Measurements from ENCODE around the gene MRI1.
"Not testable (repeated sequence)": the region's sequence is repeated elsewhere in the genome, so short reads cannot be mapped to it uniquely, and the experiment has no call there.

The MRI1 gene

GRCh38 chr19:13764101-13764807, at the start of gene MRI1:
Gene MRI1, plus strand, starts transcription at chr19:13764522. Its CDS starts 67 bp downstream, at chr19:13764589.
- DNase-seq, result peak; percentile 77

DNA sequence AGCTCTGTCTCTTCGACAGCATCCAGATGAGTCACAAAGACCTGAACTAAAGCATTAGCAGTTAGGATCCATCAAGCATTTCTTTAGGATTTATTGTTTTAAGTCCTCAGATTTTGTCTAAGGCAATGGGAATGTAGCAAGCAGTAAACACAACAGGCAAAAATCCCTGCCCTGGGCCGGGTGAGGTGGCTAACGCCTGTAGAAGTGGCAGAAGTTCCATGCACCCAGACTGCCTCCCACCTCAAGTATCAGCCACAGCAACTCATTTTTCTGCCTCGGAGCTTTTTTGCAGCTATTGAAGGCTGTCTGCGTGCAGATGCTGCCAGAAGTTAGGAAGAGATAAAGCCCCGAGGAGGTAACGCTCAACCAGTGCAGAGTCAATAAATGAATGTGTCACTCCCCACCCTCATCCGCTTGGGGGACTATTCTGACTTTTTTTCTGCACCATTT, 47.1 kb upstream of the MRI1 start:
- no peak for DNase-seq

DNA sequence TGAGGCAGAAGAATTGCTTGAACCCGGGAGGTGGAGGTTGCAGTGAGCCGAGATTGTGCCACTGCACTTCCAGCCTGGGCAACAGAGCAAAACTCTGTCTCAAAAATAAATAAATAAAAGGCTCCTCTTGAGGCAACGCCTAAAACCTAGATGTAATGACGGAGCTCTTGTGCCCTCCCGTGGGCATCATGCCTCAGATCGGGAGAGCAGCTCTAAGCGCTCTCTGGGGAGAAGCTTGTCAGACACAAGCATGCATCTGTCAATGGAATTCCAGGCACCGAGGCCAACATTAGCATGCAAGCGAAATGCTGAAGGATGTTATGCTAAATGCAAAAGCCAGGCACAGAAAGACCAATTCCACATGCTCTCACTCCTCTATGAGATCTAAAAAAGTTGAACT, 45.6 kb upstream of the MRI1 start:
- DNase-seq, result peak; percentile 56

GRCh38 chr19:13722146-13722545, 42.2 kb upstream of the MRI1 start:
- no peak for DNase-seq

GRCh38 chr19:13723206-13723605, 41.1 kb upstream of the MRI1 start:
- no peak for DNase-seq

- DNase-seq, result no peak
Measured at GRCh38 chr19:13726323-13726722, 38.0 kb upstream of the MRI1 start.

DNA sequence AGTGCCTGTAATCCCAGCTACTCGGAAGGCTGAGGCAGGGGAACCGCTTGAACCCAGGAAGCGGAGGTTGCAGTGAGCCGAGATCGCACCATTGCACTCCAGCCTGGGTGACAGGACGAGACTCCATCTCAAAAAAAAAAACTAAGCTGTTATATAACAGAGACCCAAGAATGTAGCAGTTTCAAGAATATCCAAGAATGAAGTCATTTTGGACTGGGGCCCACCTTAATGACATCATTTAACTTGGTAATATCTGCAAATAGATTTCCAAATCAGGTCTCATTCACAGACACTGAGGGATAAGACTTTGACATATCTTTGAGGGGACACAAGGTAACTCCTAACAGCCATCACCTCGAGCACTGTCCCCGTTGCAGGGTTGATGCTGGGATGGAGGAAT, 36.5 kb upstream of the MRI1 start:
- DNase-seq, result no peak

GRCh38 chr19:13729859-13730258, 34.5 kb upstream of the MRI1 start:
- no peak for DNase-seq

DNA sequence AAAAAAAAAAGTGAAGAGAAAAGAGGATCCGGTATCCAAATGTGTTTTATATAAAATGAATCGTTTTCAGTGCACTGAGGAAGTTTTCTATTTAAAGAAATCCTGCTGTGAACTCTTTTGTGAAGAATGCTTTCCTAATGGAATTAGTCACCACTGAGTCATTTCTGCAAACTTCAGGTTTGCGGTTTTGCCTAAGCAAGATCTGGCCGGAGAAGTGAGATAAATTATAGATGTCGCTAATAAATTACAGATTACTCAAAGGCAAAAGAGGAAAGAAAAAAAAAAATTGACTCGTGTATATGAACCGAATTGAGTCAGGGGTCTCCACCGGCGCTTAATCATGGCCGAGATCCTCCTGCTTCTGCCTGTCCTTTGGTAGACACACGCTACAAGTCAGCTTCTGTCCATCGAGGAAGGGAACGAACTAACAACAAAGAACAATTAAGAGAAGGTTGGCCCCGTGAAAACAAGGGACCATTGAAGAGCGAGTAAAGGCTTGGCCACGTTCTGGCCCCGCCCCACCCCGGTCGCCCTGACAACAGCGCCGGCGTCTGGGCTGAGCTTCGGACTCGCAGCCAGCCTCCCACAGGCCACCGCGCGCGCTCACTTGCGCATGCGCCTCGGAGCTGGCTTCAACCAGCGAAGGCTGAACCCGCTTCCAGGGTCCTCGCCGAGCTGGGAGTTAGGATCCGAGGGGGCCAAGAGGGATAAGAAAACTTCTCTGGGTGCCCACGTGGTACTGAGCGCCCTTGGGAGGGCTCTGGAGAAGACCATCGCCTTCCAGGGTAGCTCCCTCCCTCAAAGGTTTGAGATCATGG, 33.0 kb upstream of the MRI1 start:
- peak; percentile 98 for DNase-seq

- DNase-seq, result no peak
Measured at GRCh38 chr19:13732337-13732736, 32.0 kb upstream of the MRI1 start.

DNA sequence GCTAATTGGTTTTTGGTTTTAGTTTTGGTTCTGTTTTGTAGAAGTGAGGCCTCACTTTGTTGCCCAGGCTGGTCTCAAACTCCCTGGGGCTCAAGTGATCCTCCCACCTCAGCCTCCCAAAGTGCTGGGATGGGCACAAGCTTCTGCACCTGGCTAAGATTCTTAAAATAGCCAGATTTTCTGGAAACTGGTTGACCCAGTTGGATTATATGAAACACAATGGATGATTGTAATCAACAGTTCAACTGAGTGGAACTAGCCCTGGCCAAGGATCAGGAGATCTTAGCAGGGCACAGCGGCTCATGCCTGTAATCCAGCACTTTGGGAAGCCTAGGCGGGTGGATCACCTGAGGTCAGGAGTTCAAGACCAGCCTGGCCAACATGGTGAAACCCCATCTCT, 29.6 kb upstream of the MRI1 start:
- DNase-seq, result no peak

- no peak for DNase-seq
Measured at GRCh38 chr19:13738073-13738472, 26.2 kb upstream of the MRI1 start.

DNA sequence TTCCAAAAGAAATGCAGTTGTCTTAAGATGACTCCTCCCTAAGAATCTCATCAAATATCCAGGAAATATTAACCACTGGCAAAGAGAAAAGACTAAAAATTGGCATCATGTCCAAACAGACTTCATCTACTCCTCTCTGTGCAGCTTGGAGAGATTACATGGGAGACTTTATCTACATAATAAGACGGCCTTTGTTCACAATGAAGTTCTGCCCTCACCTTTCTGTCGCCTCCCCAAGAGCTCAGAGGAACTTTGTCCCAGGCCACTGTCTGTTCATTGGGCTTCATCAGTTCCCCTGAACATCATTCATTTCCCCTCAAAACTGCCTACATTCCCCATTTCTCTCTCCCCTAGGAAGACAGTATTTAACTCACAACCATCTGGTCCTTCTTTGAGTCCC, 22.4 kb upstream of the MRI1 start:
- DNase-seq, result no peak

GRCh38 chr19:13742756-13743155, 21.6 kb upstream of the MRI1 start:
- DNase-seq, result no peak

DNA sequence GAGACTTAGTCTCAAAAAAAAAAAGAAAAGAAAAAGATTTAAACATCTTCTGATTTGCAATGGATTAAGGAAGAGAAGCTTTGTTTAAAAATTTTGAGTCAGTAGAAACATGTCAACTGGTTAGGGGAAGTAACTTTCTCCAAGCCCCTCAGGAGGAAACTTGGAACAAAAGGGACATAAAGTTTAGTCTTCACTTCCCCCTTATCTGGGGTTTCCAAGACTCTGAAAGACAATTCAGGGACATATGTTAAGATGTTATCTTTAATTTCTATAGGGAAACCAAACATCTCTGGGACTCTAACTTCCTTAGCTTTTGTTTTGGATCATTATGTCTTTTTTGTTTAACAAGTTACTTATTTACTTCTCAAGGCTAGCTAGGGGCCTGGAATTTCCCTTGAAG, 20.1 kb upstream of the MRI1 start:
- DNase-seq, result no peak

DNA sequence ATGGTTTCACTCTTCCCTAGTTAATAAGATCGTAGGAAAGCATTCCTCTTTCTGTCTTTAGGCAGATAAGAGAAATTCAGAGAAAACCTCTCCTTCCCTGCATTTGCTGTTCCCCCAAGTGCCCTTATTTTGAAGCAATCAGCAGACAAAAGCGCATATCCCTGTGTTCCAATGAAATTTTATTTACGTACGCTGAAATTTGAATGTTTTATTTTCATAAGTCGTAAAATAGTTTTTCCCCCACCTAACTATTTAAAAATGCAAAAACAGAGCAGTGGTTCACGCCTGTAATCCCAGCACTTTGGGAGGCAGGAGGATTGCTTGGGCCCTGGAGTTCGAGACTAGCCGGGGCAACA, 17.2 kb upstream of the MRI1 start:
- no peak for DNase-seq

DNA sequence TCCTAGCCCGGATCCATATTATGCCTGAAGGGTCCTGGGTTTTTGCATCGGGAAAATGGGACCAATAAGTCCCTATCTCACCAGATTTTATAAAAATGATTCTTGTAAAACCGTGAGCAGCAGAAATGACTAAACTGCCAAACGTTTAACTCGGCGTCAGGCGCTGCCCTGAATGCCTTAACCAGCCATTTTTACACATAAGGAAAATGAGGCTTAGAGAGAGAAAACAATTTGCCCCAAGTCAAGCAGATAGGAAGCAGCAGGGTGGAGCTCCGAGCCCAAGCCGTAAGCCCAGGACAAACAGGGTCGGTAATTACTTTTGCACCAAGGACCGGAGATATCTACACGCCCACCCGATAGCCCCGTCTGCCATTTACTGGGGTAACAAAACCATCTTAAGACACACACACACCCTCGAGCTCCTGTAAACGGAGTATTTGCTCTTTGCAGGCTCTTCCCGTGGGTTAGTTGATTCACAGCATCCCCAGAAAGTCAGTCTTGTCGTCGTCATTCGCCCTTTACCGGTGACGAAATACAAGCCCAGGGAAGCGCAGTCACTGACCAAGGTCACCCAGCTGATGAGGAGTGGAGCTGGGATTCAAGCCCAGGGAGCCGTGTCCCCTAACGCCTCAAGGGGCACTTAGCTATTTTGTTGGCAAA, 16.0 kb upstream of the MRI1 start:
- no peak for DNase-seq

GRCh38 chr19:13751436-13751835, 12.9 kb upstream of the MRI1 start:
- DNase-seq, result no peak

DNA sequence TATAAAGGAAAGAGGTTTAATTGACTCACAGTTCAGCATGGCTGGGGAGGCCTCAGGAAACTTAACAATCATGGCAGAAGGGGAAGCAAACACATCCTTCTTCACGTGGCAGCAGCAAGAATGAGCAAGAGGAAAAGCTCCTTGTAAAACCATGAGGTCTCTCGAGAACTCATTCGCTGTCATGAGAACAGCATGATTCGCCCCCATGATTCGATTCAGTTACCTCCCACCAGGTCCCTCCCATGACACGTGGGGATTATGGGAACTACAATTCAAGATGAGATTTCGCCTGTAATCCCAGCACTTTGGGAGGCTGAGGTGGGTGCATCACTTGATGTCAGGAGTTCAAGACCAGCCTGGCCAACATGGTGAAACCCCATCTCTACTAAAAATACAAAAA, 10.7 kb upstream of the MRI1 start:
- DNase-seq, result not testable (repeated sequence)

- no peak for DNase-seq
Measured at GRCh38 chr19:13756210-13756609, 8.1 kb upstream of the MRI1 start.

DNA sequence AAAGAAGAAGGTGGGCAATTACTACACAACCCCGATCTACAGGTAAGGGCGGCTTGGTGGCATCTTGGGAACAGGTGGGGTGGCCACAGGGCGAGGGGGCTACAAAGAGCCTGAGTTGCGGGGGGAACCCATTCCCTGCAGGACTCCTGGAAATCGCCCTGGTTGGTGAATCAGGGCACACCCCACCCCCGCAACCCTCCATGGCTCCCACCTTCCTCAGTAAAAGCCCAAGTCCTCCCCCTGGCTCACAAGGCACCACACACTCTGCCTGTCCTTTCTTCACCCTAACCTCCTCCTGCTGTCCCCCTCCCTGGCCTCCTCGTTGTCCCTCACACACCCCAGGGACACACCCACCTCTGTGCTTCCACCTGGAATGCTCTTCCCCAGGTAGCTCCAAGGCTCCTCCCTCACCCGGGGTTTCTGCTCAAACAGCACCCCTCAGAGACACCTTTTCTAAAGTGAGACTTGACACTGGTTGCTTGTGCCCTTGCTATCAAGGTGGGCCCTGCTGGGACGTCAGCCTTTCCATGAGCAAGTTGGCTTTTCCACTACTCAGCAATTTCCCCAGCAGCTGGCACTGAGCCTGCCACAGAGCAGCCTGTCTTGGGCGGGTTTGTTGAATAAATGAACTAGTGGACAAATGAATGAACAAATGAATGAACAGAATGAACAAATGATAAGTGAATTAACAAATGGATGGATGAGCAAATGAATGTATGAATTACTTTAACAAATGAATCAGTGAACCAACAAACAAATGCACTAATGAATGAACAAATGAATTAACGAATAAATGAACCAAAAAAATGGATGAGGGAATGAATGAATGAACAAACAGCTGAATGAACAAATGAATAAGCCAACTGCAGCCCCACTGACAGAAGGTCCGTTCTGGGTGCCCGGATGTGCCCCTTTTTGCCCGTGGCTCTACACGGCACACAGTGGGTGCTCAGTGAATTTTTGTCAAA, 6.2 kb upstream of the MRI1 start:
- no peak for DNase-seq

DNA sequence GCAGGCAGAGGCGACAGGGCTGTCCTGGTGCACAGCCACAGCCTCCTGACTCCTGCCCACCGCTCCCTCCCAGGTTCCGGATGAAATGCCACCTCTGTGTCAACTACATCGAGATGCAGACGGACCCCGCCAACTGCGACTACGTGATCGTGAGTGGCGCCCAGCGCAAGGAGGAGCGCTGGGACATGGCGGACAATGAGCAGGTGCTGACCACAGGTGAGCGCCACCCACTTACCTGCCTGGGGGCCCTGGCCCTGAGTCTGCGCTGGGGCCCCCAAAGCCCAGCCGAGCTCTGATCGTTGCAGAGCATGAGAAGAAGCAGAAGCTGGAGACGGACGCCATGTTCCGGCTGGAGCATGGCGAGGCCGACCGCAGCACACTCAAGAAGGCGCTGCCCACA, 5.5 kb upstream of the MRI1 start:
- DNase-seq, result no peak

GRCh38 chr19:13761423-13761822, 2.9 kb upstream of the MRI1 start:
- no peak for DNase-seq

Measured in femur (tissue), 1 donor.